Muscle layer of duodenum (tissue), 2 donors: ENCODE measurements around the gene CHST12.
"Not testable (repeated sequence)": the region's sequence is repeated elsewhere in the genome, so short reads cannot be mapped to it uniquely, and the experiment has no call there.

Experiments used
- H3K27ac ChIP-seq: one replicate; pipeline ENCODE4 v1.7.0; 2013; ENCODE audit warnings: mild to moderate bottlenecking, low read length
- H3K27me3 ChIP-seq: one replicate; pipeline ENCODE4 v1.7.0; 2013; ENCODE audit warnings: low read depth, mild to moderate bottlenecking, control low read depth, low read length
- H3K36me3 ChIP-seq, 2 donors: one replicate each; pipeline ENCODE4 v1.7.0; 2013; ENCODE audit warnings: low read length in 2 of 2, control low read depth in 1 of 2, mild to moderate bottlenecking in 1 of 2; ENCODE audit not compliant: insufficient read depth in 2 of 2, control insufficient read depth in 1 of 2
- H3K4me1 ChIP-seq, 2 donors: one replicate each; pipeline ENCODE4 v1.7.0; 2013; ENCODE audit warnings: low read length in 2 of 2, mild to moderate bottlenecking in 2 of 2, control low read depth in 1 of 2, moderate library complexity in 1 of 2; ENCODE audit not compliant: insufficient read depth in 2 of 2, control insufficient read depth in 1 of 2
- H3K4me3 ChIP-seq, 2 donors: one replicate each; pipeline ENCODE4 v1.7.0; 2013; ENCODE audit warnings: low read length in 2 of 2, low read depth in 1 of 2, mild to moderate bottlenecking in 1 of 2
- H3K9me3 ChIP-seq, 2 donors: one replicate each; pipeline ENCODE4 v1.7.0; 2013; ENCODE audit warnings: low read length in 2 of 2, control low read depth in 1 of 2, mild to moderate bottlenecking in 1 of 2; ENCODE audit not compliant: control insufficient read depth in 1 of 2
- donor health status: healthy.

CHST12 gene

DNA sequence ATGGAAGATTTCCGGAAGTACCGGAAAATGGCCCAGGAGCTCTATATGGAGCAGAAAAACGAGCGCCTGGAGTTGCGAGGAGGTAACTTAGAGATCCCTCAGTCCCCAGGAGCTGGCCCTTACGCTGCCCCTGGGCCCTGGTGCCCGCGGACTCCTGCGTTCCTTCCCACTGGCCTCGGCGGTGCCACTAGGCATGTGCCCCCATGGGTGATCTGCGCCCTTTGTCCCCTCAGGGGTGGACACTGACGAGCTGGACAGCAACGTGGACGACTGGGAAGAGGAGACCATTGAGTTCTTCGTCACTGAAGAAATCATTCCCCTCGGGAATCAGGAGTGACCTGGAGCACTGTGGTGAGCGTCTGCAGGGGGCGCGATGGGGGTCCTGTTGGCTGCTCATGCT is 24.2 kb upstream of the CHST12 start:
- H3K4me1 ChIP-seq = no peaks in the 10 kb centered on the region
- no peaks in the 10 kb centered on the region for H3K9me3 ChIP-seq
- H3K36me3 ChIP-seq = peaks cover 47 to 79% of the 10 kb centered on the region in 2 donors
- H3K4me3 ChIP-seq = no peak overlapping the region
- no peaks in the 10 kb centered on the region for H3K27me3 ChIP-seq
- no peak overlapping the region for H3K27ac ChIP-seq

- Histone ChIP-seq H3K36me3 (peaks cover 39 to 71% of the 10 kb centered on the region in 2 donors), H3K27me3 (no peaks in the 10 kb centered on the region)
Measured at GRCh38 chr7:2379821-2380450, 23.5 kb upstream of the CHST12 start.

DNA sequence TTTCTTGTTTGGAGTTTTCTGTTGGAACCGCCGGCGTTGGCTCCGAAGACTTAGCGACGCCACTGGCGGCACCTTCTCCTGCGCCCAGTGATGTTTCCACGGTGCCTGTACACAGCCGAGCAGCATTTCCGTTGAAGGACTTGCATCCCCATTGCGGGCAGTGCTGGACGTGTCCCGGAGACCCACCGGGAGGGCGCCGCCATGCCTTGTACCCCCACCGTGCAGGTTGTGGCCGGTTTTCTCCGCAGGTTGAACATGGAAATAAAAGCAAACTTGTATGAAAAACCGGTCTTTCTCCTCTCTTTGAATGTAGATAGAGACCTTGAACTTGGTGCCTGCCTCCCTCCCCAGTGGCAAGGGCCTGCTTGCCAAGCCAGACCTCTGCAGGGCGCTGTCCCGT is 22.9 kb upstream of the CHST12 start:
- no peak overlapping the region for H3K27ac ChIP-seq
- H3K4me1 ChIP-seq = no peaks in the 10 kb centered on the region
- H3K9me3 ChIP-seq = no peaks in the 10 kb centered on the region
- peaks cover 34 to 66% of the 10 kb centered on the region in 2 donors for H3K36me3 ChIP-seq
- H3K4me3 ChIP-seq = no peak overlapping the region
- H3K27me3 ChIP-seq = no peaks in the 10 kb centered on the region

More at GRCh38 chr7:2379821-2380450, 23.5 kb upstream of the CHST12 start:
- no peaks in the 10 kb centered on the region for H3K9me3 ChIP-seq
- no peak overlapping the region for H3K27ac ChIP-seq
- no peaks in the 10 kb centered on the region for H3K4me1 ChIP-seq
- no peak overlapping the region for H3K4me3 ChIP-seq

DNA sequence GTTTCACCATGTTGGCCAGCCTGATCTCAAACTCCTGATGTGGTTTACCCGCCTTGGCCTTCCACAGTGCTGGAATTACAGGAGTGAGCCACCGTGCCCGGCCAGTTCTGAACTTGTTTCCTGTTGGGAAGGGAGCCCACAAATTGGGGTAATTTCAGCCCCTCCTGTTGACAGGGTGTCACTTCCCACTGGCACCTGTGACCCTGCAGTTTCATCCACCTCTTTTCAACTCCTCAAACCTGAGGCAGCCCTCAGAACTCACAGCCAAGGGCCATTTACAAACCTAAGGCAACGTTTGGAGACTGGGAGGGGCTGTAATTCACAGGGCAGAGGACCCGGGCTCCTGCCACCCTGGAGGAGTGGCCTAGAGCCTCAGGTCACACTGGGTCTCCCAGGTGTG is 22.2 kb upstream of the CHST12 start:
- peaks cover 26 to 58% of the 10 kb centered on the region in 2 donors for H3K36me3 ChIP-seq
- H3K9me3 ChIP-seq = no peaks in the 10 kb centered on the region
- H3K4me1 ChIP-seq = no peaks in the 10 kb centered on the region
- H3K27ac ChIP-seq = no peak overlapping the region
- H3K4me3 ChIP-seq = no peak overlapping the region
- no peaks in the 10 kb centered on the region for H3K27me3 ChIP-seq

DNA sequence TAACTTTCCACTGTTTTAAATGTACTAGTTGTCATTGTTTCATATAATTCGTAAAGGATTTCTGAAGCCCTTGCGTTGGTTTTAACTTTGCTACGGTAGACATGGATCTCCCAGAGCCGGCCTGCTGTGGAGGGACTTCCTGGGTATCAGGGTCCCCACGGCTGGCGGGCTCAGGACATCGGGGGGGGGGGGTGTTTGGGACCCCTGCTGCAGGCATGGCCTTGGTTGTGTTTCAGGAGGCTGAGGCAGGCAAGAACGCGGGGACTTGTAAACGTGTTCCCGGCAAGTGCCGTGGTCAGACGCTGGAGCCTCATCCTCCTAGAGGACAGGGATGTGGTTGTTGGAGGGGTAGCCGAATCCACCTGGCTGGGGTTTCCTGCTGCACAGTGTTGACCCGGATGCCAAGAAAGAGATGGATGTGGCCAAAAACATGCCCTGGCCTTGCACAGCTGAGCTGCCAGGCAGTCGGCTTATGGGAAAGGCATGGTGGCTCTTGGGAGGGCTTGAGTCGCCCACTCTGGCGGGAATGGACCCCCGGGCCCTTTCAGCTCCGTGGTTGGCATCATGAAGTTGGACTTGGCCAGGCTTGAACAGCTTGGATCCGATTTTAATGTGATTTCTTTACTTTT is 21.4 kb upstream of the CHST12 start:
- Histone ChIP-seq H3K27me3 (no peaks in the 10 kb centered on the region), H3K27ac (no peak overlapping the region), H3K4me1 (no peaks in the 10 kb centered on the region), H3K4me3 (no peak overlapping the region), H3K9me3 (no peaks in the 10 kb centered on the region), H3K36me3 (peaks cover 18 to 51% of the 10 kb centered on the region in 2 donors)

- no peaks in the 10 kb centered on the region for H3K9me3 ChIP-seq
- H3K4me3 ChIP-seq = no peak overlapping the region
- no peaks in the 10 kb centered on the region for H3K27me3 ChIP-seq
- no peak overlapping the region for H3K27ac ChIP-seq
- no peaks in the 10 kb centered on the region for H3K4me1 ChIP-seq
- peaks cover 10 to 40% of the 10 kb centered on the region in 2 donors for H3K36me3 ChIP-seq
Measured at GRCh38 chr7:2383543-2384274, 19.7 kb upstream of the CHST12 start.

DNA sequence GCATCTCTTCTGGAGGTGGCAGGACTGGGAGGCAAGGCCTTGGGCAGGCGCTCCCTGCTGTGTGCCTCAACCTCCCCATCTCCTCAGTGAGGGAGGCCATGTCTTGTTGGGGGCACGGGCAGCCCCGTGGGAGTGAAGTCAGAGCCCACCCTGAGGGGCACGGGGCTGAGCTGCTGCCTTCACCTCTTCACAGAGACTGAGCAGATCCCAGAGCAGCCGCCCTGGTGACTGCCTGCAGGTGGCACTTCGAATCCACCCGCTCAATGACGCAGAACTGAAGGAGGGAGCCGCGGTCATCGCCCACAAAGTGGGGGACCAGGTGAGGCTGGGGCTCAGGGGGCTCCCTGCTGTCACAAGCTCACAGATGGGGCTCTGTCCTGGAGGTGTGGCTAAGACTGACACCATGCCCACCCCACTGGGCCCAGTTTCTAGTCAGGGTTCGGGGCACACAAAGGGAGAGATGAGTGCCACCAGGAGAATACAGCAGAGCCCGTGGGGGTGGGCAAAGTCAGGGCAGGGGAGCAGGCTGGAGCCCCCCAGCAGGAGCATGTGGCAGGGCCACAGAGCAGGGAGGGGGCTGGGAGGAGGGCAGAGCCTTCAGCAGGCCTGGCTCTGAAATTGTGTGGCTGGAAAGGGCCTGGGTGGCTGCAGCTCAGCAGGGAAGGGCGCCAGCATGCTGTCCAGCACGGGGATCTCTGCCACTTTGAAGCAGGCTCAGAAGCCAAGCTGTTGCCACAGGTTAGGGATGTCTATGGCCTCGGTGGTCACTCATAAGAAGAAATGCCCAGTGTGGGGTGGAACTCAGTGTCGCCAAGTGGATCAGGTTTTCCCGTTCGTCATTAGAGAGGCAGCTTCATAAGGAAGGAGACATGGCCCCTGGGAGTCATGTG is 18.8 kb upstream of the CHST12 start:
- Histone ChIP-seq H3K4me3 (no peak overlapping the region), H3K9me3 (no peaks in the 10 kb centered on the region), H3K4me1 (no peaks in the 10 kb centered on the region), H3K27me3 (no peaks in the 10 kb centered on the region), H3K27ac (no peak overlapping the region), H3K36me3 (peaks cover 1 to 31% of the 10 kb centered on the region in 2 donors)

DNA sequence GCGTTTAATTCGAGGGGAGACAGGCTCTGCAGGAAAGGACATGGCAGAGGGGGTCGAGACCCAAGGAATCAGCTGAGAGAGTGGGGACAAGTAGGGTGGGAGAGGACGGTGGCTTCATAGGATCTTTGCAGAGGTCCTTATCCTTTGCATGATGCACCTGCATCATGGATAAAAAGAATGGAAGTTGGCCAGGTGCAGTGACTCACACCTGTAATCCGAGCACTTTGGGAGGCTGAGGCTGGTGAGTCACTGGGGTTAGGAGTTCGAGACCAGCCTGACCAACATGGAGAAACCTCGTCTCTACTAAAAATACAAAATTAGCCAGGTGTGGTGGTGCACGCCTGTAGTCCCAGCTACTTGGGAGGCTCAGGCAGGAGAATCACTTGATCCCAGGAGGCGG is 17.3 kb upstream of the CHST12 start:
- not testable (repeated sequence) for H3K4me3 ChIP-seq, H3K4me1 ChIP-seq, H3K27me3 ChIP-seq, H3K9me3 ChIP-seq, H3K27ac ChIP-seq
- H3K36me3 ChIP-seq = peaks cover 0 to 16% of the 10 kb centered on the region in 2 donors

GRCh38 chr7:2386964-2387669 is 16.3 kb upstream of the CHST12 start:
- peaks cover 0 to 6% of the 10 kb centered on the region in 2 donors for H3K36me3 ChIP-seq
- H3K4me1 ChIP-seq = peaks cover 0 to 5% of the 10 kb centered on the region in 2 donors
- H3K4me3 ChIP-seq = no peak overlapping the region
- no peak overlapping the region for H3K27ac ChIP-seq
- no peaks in the 10 kb centered on the region for H3K9me3 ChIP-seq
- no peaks in the 10 kb centered on the region for H3K27me3 ChIP-seq

DNA sequence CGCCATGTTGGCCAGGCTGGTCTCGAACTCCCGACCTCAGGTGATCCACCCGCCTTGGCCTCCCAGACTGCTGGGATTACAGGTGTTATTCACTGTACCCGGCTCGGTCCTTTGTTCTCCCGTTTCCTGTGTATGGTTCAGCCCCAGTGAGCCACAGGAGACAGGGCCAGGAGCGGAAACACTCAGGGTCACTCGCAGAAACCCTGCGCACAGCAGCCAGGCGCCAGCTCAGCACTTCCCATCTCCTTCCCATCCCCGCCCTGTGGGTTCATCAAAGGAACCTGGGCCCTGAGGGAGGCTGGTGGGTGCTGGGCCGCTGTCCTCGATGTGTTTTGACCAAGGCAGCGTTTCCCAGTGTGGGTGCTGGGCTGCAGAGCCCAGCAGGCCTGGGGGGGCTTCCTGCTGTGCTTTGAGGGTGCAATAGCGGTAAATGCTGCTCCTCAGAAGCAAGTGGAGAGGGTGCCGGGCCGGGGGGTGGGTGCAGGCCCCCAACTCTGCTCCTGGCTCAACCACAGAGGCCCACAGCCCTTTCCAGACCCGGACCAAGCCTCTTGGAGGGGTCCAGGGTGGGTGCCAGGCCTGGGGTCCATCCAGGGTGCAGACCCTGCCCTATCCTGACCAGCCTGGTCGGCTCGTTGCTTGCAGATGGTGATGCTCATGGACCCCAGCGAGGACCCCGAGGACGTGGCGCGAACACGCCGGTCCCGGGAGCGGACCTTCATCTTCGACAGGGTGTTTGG is 15.3 kb upstream of the CHST12 start:
- H3K9me3 ChIP-seq = no peaks in the 10 kb centered on the region
- no peak overlapping the region for H3K4me3 ChIP-seq
- no peaks in the 10 kb centered on the region for H3K27me3 ChIP-seq
- no peaks in the 10 kb centered on the region for H3K36me3 ChIP-seq
- H3K4me1 ChIP-seq = peaks cover 0 to 5% of the 10 kb centered on the region in 2 donors
- no peak overlapping the region for H3K27ac ChIP-seq
